Adipose tissue (tissue), 3 donors: ENCODE measurements around the gene NAGK. TPM values are rescaled to one million over a fixed set of nuclear protein-coding genes. Genes with fewer than 3 reads are reported as not detected.

Source experiments
- polyA plus RNA-seq, 3 donors: library from polyadenylated mRNA; stranded (reverse); fragments of 200-250 nt; gene quantifications; one replicate each; pipeline ENCODE4 v1.2.3, GENCODE V29; 2013
- donor health status: healthy with polysubstance abuse.
- donor health status: Bipolar disorder and iron deficiency.
- donor health status: healthy.

Gene NAGK
- polyA plus RNA-seq, 3 donors = 52.6 to 108 (median 90.4) TPM

Other genes with a start within 250 kb of the NAGK start
- gene CLEC4F, start 248.0 kb upstream of the NAGK start, polyA plus RNA-seq = 1 to 10 TPM in 1 of 3 donors, under 1 TPM in 1, not detected in 1; 0.27 to 1.6 TPM
- under 1 TPM in 2 of 3 donors, not detected in 1; 0.22 to 0.67 TPM for gene CD207, start 232.8 kb upstream of the NAGK start, polyA plus RNA-seq
- gene VAX2, start 168.1 kb upstream of the NAGK start, polyA plus RNA-seq = 1 to 10 TPM in 2 of 3 donors, under 1 TPM in 1; 0.54 to 4.7 (median 1.9) TPM
- gene ATP6V1B1, start 132.7 kb upstream of the NAGK start, polyA plus RNA-seq = 1 to 10 TPM; 1.2 to 4.2 (median 1.9) TPM
- gene ANKRD53, start 90.0 kb upstream of the NAGK start, polyA plus RNA-seq = 10 to 100 TPM in 1 of 3 donors, 1 to 10 TPM in 2; 5.5 to 31.9 (median 8.9) TPM
- gene TEX261, start 73.8 kb upstream of the NAGK start, polyA plus RNA-seq = 10 to 100 TPM; 32.3 to 56.6 (median 45.3) TPM
- 10 to 100 TPM; 19.4 to 23.3 (median 22.5) TPM for gene MCEE, start 61.6 kb downstream of the NAGK start, polyA plus RNA-seq
- 10 to 100 TPM; 10.4 to 22.4 (median 19.9) TPM for gene MPHOSPH10, start 62.0 kb downstream of the NAGK start, polyA plus RNA-seq
- 10 to 100 TPM in 1 of 3 donors, 1 to 10 TPM in 2; 2.7 to 30.7 (median 4.9) TPM for gene PAIP2B, start 158.5 kb downstream of the NAGK start, polyA plus RNA-seq